ENCODE results near the gene SMPD1. TPM values are rescaled to one million over a fixed set of nuclear protein-coding genes. Genes with fewer than 3 reads are reported as not detected.

The SMPD1 gene
- total and polyA plus RNA-seq, 2 experiments from 2014 or later, result 63.0 to 70.0 TPM

DNA sequence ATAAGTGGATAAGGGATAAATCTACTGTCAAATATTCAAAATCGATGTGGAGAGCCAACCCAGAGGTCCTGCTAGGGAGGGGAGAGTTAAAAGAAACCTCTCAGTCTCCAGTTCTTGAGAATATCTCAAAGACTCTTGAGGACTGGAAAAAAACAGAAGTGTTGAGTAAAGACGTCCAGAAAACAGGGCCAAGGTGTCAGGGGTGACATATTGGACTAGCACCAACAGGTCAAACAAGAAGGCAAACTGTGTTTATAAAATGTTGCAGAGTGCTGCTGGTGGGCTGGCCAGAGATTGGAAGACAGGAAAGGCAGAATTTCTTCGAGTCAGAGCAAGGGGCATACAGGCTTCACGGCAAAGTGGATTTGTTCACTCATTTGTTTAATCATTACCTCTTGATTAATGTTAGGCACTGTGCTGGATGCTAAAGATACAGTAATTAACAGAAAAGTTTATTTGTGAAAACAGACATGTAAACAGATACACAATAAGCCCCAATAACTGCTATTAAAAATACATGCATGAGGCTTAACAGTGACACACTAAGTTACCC lies 33.7 kb upstream of the SMPD1 start:
- H3K4me1 ChIP-seq (ENCODE audit: insufficient read depth), result peaks cover 5% of the 10 kb centered on the region
- H2AFZ ChIP-seq, result peak overlapping the region; percentile 16
- H3K79me2 ChIP-seq, result no peaks in the 10 kb centered on the region
- no peak for TF ChIP-seq EZH2 (IDR thresholded peaks at IDR 0.05; ENCODE audit: borderline replicate concordance)
- TF ChIP-seq EZH2phosphoT487 (IDR thresholded peaks at IDR 0.05; ENCODE audit: low read depth, severe bottlenecking, unreplicated experiment), result no peak
- TF ChIP-seq CTCF (IDR thresholded peaks at IDR 0.05; ENCODE audit: poor library complexity), result no peak
- 61% methylated on average over 4 of the region's 4 CpGs for WGBS (ENCODE audit: low lambda C conversion rate, missing lambda C conversion rate)
- no peaks in the 10 kb centered on the region for H3K9me3 ChIP-seq (ENCODE audit: low read depth)
- H3K36me3 ChIP-seq (replicated peaks; ENCODE audit: insufficient read depth, low read depth), result no peaks in the 10 kb centered on the region
- no peak overlapping the region for H3K4me3 ChIP-seq
- no peak overlapping the region for H3K4me2 ChIP-seq
- no peaks in the 10 kb centered on the region for H3K27me3 ChIP-seq
- DNase-seq (ENCODE audit: low spot score), result no peak
- H3K9me2 ChIP-seq (replicated peaks; ENCODE audit: insufficient read depth), result no peaks in the 10 kb centered on the region
- no peaks in the 10 kb centered on the region for H4K20me1 ChIP-seq (ENCODE audit: insufficient read depth, poor library complexity, severe bottlenecking)
- no peak overlapping the region for H3K27ac ChIP-seq

GRCh38 chr11:6357222-6357621 lies 33.1 kb upstream of the SMPD1 start:
- H3K4me3 ChIP-seq, result no peak overlapping the region
- no peaks in the 10 kb centered on the region for H3K27me3 ChIP-seq
- TF ChIP-seq CTCF (IDR thresholded peaks at IDR 0.05; ENCODE audit: poor library complexity) (no peak), EZH2phosphoT487 (IDR thresholded peaks at IDR 0.05; ENCODE audit: low read depth, severe bottlenecking, unreplicated experiment) (no peak), EZH2 (IDR thresholded peaks at IDR 0.05; ENCODE audit: borderline replicate concordance) (no peak)
- no peak overlapping the region for H3K4me2 ChIP-seq
- no peaks in the 10 kb centered on the region for H3K9me2 ChIP-seq (replicated peaks; ENCODE audit: insufficient read depth)
- no peaks in the 10 kb centered on the region for H3K9me3 ChIP-seq (ENCODE audit: low read depth)
- no peaks in the 10 kb centered on the region for H3K79me2 ChIP-seq
- WGBS (ENCODE audit: low lambda C conversion rate, missing lambda C conversion rate), result 73% methylated on average over 9 of the region's 9 CpGs
- peak; percentile 35 for DNase-seq (ENCODE audit: low spot score)
- no peak overlapping the region for H3K27ac ChIP-seq
- no peaks in the 10 kb centered on the region for H4K20me1 ChIP-seq (ENCODE audit: insufficient read depth, poor library complexity, severe bottlenecking)
- H3K4me1 ChIP-seq (ENCODE audit: insufficient read depth), result peaks cover 5% of the 10 kb centered on the region
- no peaks in the 10 kb centered on the region for H3K36me3 ChIP-seq (replicated peaks; ENCODE audit: insufficient read depth, low read depth)
- no peak overlapping the region for H2AFZ ChIP-seq

GRCh38 chr11:6360183-6360582 lies 30.1 kb upstream of the SMPD1 start:
- DNase-seq (ENCODE audit: low spot score), result no peak
- no peaks in the 10 kb centered on the region for H3K79me2 ChIP-seq
- H3K27me3 ChIP-seq, result no peaks in the 10 kb centered on the region
- no peak overlapping the region for H3K4me2 ChIP-seq
- no peak for TF ChIP-seq EZH2 (IDR thresholded peaks at IDR 0.05; ENCODE audit: borderline replicate concordance)
- no peaks in the 10 kb centered on the region for H3K36me3 ChIP-seq (replicated peaks; ENCODE audit: insufficient read depth, low read depth)
- WGBS (ENCODE audit: low lambda C conversion rate, missing lambda C conversion rate), result 78% methylated on average over 3 of the region's 3 CpGs
- no peak overlapping the region for H3K4me3 ChIP-seq
- no peaks in the 10 kb centered on the region for H3K4me1 ChIP-seq (ENCODE audit: insufficient read depth)
- H3K9me3 ChIP-seq (ENCODE audit: low read depth), result no peaks in the 10 kb centered on the region
- no peaks in the 10 kb centered on the region for H3K9me2 ChIP-seq (replicated peaks; ENCODE audit: insufficient read depth)
- H2AFZ ChIP-seq, result no peak overlapping the region
- H3K27ac ChIP-seq, result no peak overlapping the region
- H4K20me1 ChIP-seq (ENCODE audit: insufficient read depth, poor library complexity, severe bottlenecking), result no peaks in the 10 kb centered on the region

DNA sequence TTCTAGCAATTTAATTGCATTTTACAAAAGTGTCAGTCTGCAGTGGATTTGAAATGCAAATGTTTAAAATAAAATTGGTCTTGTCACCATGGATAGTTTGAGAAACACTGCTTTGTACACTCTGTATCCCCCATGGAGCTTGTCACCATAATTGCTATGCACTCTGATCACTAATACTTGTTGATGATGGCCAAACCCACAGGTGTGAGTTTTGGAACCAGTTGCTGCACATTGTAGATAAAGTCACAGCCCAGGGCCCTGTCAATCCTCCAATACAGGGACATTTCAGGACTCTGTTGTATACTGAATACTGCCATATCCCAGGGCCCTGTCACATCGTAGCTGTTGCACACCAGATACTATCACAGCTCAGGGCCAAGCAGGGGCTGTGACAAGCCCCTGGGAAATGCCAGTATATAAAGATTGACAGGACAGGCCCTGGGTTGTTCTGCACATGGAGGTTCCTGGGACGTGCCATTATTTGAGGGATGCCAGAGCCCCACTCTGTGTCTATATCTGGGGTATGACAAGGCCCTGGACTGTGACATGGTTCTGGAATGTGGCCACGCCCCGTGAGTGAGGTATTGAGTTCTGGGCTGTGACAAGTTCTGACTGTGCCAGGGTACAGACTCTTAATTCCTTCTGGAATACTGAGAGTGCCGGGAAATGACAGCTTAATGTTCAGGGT lies 27.9 kb upstream of the SMPD1 start:
- H4K20me1 ChIP-seq (ENCODE audit: insufficient read depth, poor library complexity, severe bottlenecking), result no peaks in the 10 kb centered on the region
- H3K4me3 ChIP-seq, result no peak overlapping the region
- no peaks in the 10 kb centered on the region for H3K27me3 ChIP-seq
- 91% methylated on average over 5 of the region's 5 CpGs for WGBS (ENCODE audit: low lambda C conversion rate, missing lambda C conversion rate)
- DNase-seq (ENCODE audit: low spot score), result no peak
- no peaks in the 10 kb centered on the region for H3K36me3 ChIP-seq (replicated peaks; ENCODE audit: insufficient read depth, low read depth)
- TF ChIP-seq CTCF (IDR thresholded peaks at IDR 0.05; ENCODE audit: poor library complexity) (no peak), EZH2phosphoT487 (IDR thresholded peaks at IDR 0.05; ENCODE audit: low read depth, severe bottlenecking, unreplicated experiment) (no peak), EZH2 (IDR thresholded peaks at IDR 0.05; ENCODE audit: borderline replicate concordance) (no peak)
- H3K27ac ChIP-seq, result no peak overlapping the region
- no peaks in the 10 kb centered on the region for H3K79me2 ChIP-seq
- no peaks in the 10 kb centered on the region for H3K9me3 ChIP-seq (ENCODE audit: low read depth)
- no peak overlapping the region for H3K4me2 ChIP-seq
- no peaks in the 10 kb centered on the region for H3K4me1 ChIP-seq (ENCODE audit: insufficient read depth)
- no peaks in the 10 kb centered on the region for H3K9me2 ChIP-seq (replicated peaks; ENCODE audit: insufficient read depth)
- no peak overlapping the region for H2AFZ ChIP-seq

Measured in hepatocyte (in vitro differentiated cells).